MM.1S (cell line): Measurements from ENCODE around the gene NPW.

Experiments used
- CTCF ChIP-seq: fragments of 300-600 bp; sonication (generic); IDR thresholded peaks from 2 replicates; pipeline ENCODE4 v1.5.1; 2016; ENCODE audit warnings: antibody characterized with exemption, low read length, mixed read lengths
- EZH2 ChIP-seq: fragments of 300-600 bp; sonication (generic); optimal IDR thresholded peaks from 2 replicates; pipeline ENCODE3; 2017; ENCODE audit warnings: low read depth, mild to moderate bottlenecking, antibody characterized with exemption, low read length, mixed read lengths

DNA sequence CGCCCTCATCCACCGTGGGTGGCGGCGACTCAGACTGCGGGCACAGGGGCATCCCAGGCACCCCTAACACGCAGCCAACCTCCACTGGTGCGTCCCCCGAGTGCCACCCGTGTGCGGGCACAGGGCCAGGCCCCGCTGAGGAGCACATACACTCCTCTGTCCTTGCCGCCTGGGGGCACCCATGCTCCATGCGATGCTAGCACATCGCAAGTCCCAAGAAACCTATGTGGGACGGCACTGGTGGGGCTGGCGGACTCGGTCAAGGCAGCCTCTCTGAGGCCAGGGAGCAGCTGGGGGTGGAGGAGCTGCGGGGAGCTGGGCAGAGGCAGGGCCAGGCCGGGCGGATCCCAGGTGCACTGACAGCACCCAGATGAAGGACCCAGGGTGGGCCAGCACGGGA is 13.9 kb upstream of the NPW start:
- TF ChIP-seq CTCF: no peak
- no peak for TF ChIP-seq EZH2
